Heart left ventricle (tissue), 13 donors: Measurements from ENCODE around the gene LAMA3.

ENCODE experiments used
- CTCF ChIP-seq, 12 donors: fragments of 200-600 bp; sonication (generic) in 4 of 12; IDR thresholded peaks; one replicate each; pipeline versions ENCODE4 v1.5.0 to v1.8.0; 2018 to 2022; ENCODE audit warnings: antibody characterized with exemption in 12 of 12, mild to moderate bottlenecking in 5 of 12
- POLR2A ChIP-seq, 2 donors: fragments of 450-650 bp; IDR thresholded peaks; one replicate each; pipeline ENCODE4 v1.6.1; 2017; ENCODE audit warnings: antibody characterized with exemption in 2 of 2, mild to moderate bottlenecking in 2 of 2, moderate library complexity in 2 of 2
- donor health status: ischemic (EF 13 %, LVEDD 7.1; RV severe dilation, severe dysfunction).
- donor health status: DM: no; HTN: yes; CAD: no.
- donor health status: DM: no; HTN: no; CAD: no.
- donor health status: ischemic (EF 25% LVEDD 6.9; RV normal size, moderate dysfunction).
- donor health status: ischemic (EF 25% LVEDD 5.7; RV mildly dilated, moderate dysfunction).
- donor health status: ischemic (EF 35%, LVEDD 5.7; RV mildly dilated, moderate dysfunction).
- donor health status: nonischemic (EF 11% LVEDD 7.7; RV severe dilation, severe dysfunction).
- donor health status: DM: yes; HTN: yes; CAD: no.
- donor health status: PGD.
- donor health status: ischemic (EF 29% LVEDD 5.4; RV normal size, mild dysfunction).
- donor health status: nonischemic (EF 23%, LVEDD 6.1; RV moderate dilation, normal function).

- TF ChIP-seq POLR2A (IDR thresholded peaks at IDR 0.05) (no peak), CTCF (IDR thresholded peaks at IDR 0.05) (no peak)
Measured at GRCh38 chr18:23826850-23827620, 137.8 kb downstream of the LAMA3 start.
